Measurements from ENCODE around the gene DYNLT2. TPM values are rescaled to one million over a fixed set of nuclear protein-coding genes. Genes with fewer than 3 reads are reported as not detected.

Gene DYNLT2
- total and polyA plus RNA-seq, 2 of the 13 experiments (the other 11 are each of a cell fraction or from before 2014, with no cell fraction given): 2.1 to 4.3 TPM

- TF ChIP-seq ZNF574 (CRISPR knock-in tag; IDR thresholded peaks at IDR 0.05) (peak; percentile 92), NFKB2 (CRISPR knock-in tag; IDR thresholded peaks at IDR 0.05; ENCODE audit: borderline replicate concordance) (peak; percentile 79; the same call in 1 of the 2 replicates), TFDP2 (CRISPR knock-in tag; IDR thresholded peaks at IDR 0.05) (peak; percentile 83), HBP1 (CRISPR knock-in tag; IDR thresholded peaks at IDR 0.05; ENCODE audit: low read depth) (0 out of 2 replicates have a peak, but pooled peaks have one; percentile 68), ZNF614 (CRISPR knock-in tag; IDR thresholded peaks at IDR 0.05; ENCODE audit: borderline replicate concordance) (peak; percentile 76), MTF1 (CRISPR knock-in tag; IDR thresholded peaks at IDR 0.05) (0 out of 2 replicates have a peak, but pooled peaks have one; percentile 9), ZBTB49 (CRISPR knock-in tag; IDR thresholded peaks at IDR 0.05; ENCODE audit: borderline replicate concordance) (peak; percentile 75; the same call in 1 of the 2 replicates), STAT6 (CRISPR knock-in tag; IDR thresholded peaks at IDR 0.05; ENCODE audit: borderline replicate concordance) (no peak), PAX8 (CRISPR knock-in tag; IDR thresholded peaks at IDR 0.05; ENCODE audit: borderline replicate concordance) (no peak), RORA (CRISPR knock-in tag; IDR thresholded peaks at IDR 0.05) (no peak), ZNF710 (CRISPR knock-in tag; IDR thresholded peaks at IDR 0.05; ENCODE audit: borderline replicate concordance) (no peak; the same call in none of the 2 replicates), RXRA (CRISPR knock-in tag; IDR thresholded peaks at IDR 0.05) (peak; percentile 59), SATB2 (CRISPR knock-in tag; IDR thresholded peaks at IDR 0.05) (peak; percentile 83; the same call in 1 of the 2 replicates), GPN1 (CRISPR knock-in tag; IDR thresholded peaks at IDR 0.05; ENCODE audit: borderline replicate concordance) (no peak; the same call in none of the 2 replicates)
Observed at GRCh38 chr6:169701954-169702839, 49.2 kb downstream of the DYNLT2 start, which contains the start of the genes C6orf120 and WDR27 (continued).

All from HepG2 (cell line).